Ovary (tissue), 10 donors: ENCODE results near the gene CMTM4. TPM values are rescaled to one million over a fixed set of nuclear protein-coding genes. Genes with fewer than 3 reads are reported as not detected.

ENCODE experiments used
- DNase-seq, 5 donors: peaks; one replicate each; pipeline ENCODE4 v3.0.0-alpha.2; 2019 to 2020
- H3K27ac ChIP-seq, 2 donors: fragments of 200-600 bp; one replicate each; pipeline versions ENCODE4 v1.5.1 to v1.8.0; 2019 to 2022
- H3K27me3 ChIP-seq: fragments of 200-600 bp; one replicate; pipeline ENCODE4 v1.8.0; 2022
- H3K36me3 ChIP-seq: fragments of 200-600 bp; sonication (generic); one replicate; pipeline ENCODE4 v1.5.1; 2019
- H3K4me1 ChIP-seq: one replicate; pipeline ENCODE4 v1.8.1; 2013; ENCODE audit warnings: mild to moderate bottlenecking, moderate library complexity; ENCODE audit not compliant: insufficient read depth
- H3K4me3 ChIP-seq: fragments of 200-600 bp; sonication (generic); one replicate; pipeline ENCODE4 v1.5.1; 2017
- H3K9me3 ChIP-seq, 2 donors: fragments of 200-600 bp in 1 of 2; sonication (generic) in 1 of 2; one replicate each; pipeline versions ENCODE4 v1.5.1 to v1.8.1; 2013 to 2019; ENCODE audit warnings: mild to moderate bottlenecking in 1 of 2, moderate library complexity in 1 of 2
- EP300 ChIP-seq: sonication (generic); formaldehyde crosslinking; IDR thresholded peaks from one replicate; pipeline ENCODE4 v1.6.1; 2017; ENCODE audit warnings: antibody characterized with exemption
- POLR2A ChIP-seq: fragments of 450-650 bp; IDR thresholded peaks from one replicate; pipeline ENCODE4 v1.6.1; 2017; ENCODE audit warnings: antibody characterized with exemption, mild to moderate bottlenecking, moderate library complexity
- WGBS, 3 donors: extraction: QIAGEN DNeasy Blood & Tissue Kit in 1 of 3; methylation state at CpG; one replicate each; pipeline versions ENCODE4 v1.1.5 to v1.1.7; 2013 to 2017; 5-methylcytosine and 5-hydroxymethylcytosine counted together
- intact Hi-C, 4 donors: fragments of 100-400 bp; cut with DNase I; formaldehyde crosslinking; loops; one replicate each; pipeline versions ENCODE4 v1.11.0 to v1.15.1; 2022 to 2023
- long read RNA-seq, 3 donors: library from polyadenylated mRNA in 2 of 3; unstranded in 2 of 3; transcript quantifications; one replicate each; pipeline ENCODE4 v2.0.0 and lab custom pipeline, GENCODE V29; 2021 to 2026
- polyA plus RNA-seq, 2 donors: library from polyadenylated mRNA; stranded (reverse); fragments of 200-250 nt in 1 of 2; fragments of 350-450 nt in 1 of 2; fragmentation: Illumina TruSeq in 1 of 2; extraction: RNeasy Lipid Tissue Mini Kit (QIAGEN cat#74804) in 1 of 2; gene quantifications; one replicate each; pipeline ENCODE4 v1.2.3, GENCODE V29; 2013 to 2014
- total RNA-seq, 7 donors: library from RNA; depleted of rRNA in 2 of 7; stranded (reverse); fragments of >200 nt in 2 of 7; fragmentation: NEBNext Ultra II Directional in 3 of 7; extraction: Animal tissue kit (Norgen Biotek cat#: 25700) in 3 of 7; gene quantifications; one replicate each; pipeline versions ENCODE4 v1.1.0 to v1.2.4, GENCODE V29; 2016 to 2023
- TF ChIP-seq, protein P1 (sequence below), 3 donors: fragments of 450-650 bp in 2 of 3; fragments of 200-600 bp in 1 of 3; IDR thresholded peaks; one replicate each; pipeline versions ENCODE4 v1.5.1 to v1.8.0; 2016 to 2022; ENCODE audit warnings: antibody characterized with exemption in 3 of 3, mild to moderate bottlenecking in 1 of 3
- donor health status: DM: no; HTN: no; CAD: no; lungs with moderate emphysema.
- donor health status: DM: no; HTN: no; CAD: no.
- donor health status: Bipolar disorder and iron deficiency.
- donor health status: DM: yes; HTN: yes; CAD: no.
- donor health status: DM: no; HTN: no; CAD: no.
- donor health status: DM: yes; HTN: yes; CAD: no.

Gene CMTM4
- total RNA-seq (10 to 100 TPM; 12.2 to 47.1 (median 15.1) TPM), polyA plus RNA-seq (1 to 10 TPM; 5.4 to 9.2 TPM)
- long read RNA-seq, donor 1, full-length matches to known transcripts = 4 of 5 reads
- long read RNA-seq, donor 1, partial matches to known transcripts = 0 of 5 reads
- long read RNA-seq, donor 1, other reads (novel, unspliced or antisense) = 1 of 5 reads
- long read RNA-seq, donor 2, full-length matches to known transcripts = 19 of 19 reads
- long read RNA-seq, donor 2, partial matches to known transcripts = 0 of 19 reads
- long read RNA-seq, donor 2, other reads (novel, unspliced or antisense) = 0 of 19 reads
- long read RNA-seq, donor 3, full-length matches to known transcripts = 19 of 21 reads
- long read RNA-seq, donor 3, partial matches to known transcripts = 0 of 21 reads
- long read RNA-seq, donor 3, other reads (novel, unspliced or antisense) = 2 of 21 reads

DNA sequence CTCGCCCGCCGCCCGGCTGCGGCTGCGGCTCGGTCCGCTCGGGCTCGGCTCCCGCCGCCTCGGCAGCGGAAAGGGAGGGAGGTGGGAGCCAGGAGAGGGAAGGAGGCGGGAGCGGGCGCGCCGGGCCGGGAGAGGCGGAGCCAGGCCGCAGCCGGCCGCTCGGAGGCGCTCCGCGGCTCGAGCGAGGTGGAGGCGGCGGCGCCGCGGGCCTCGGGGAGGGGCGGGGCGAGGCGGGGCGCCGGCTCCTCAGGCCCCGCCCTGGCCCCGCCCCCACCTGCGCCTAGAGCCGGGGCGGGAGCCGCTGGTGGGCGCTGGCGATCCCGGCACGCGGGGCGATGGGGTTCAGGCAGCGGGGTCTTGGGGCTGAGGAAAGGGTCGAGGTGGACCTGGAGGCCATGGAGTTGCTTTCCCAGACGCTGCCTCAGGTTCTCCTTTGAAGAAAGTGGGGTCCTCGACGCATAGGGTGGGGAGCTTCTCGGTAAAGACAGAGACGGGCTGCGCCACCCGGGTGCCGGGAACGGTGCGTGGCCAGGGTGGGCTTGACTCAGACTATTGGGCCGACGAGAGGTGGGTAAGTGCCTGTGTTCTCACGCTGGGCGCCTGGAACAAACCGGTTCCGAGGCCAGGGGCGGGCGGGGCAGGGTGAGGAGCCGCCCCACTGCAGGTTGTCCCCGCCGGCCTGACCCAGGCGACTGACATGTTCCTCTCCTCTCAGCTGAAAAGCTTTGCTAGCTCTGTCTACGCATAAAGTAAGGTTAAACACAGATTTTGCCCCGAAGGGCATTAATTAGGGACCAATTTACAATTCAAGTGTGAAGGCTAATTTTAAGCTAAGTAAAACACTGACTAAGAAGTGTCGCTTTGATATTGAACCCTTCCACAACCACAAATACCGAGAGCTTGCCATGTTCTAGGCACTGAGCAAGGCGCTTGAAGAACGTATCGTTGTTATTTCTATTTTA, at the start of gene CMTM4:
Gene CMTM4, minus strand, starts transcription at position 75 of the 962 bp plus-strand sequence. CDS start 218 bp downstream, outside the sequence.
- Histone ChIP-seq H3K36me3 (no peaks in the 10 kb centered on the region), H3K4me1 (peaks cover 8% of the 10 kb centered on the region), H3K27ac (peak within 1 kb of the TSS; percentile 60 to 67), H3K9me3 (no peaks in the 10 kb centered on the region), H3K27me3 (no peaks in the 10 kb centered on the region), H3K4me3 (peak within 1 kb of the TSS; percentile 59)
- intact Hi-C loops = no loop called here
- TF ChIP-seq POLR2A (no peak), EP300 (no peak)
- TF ChIP-seq, protein P1, sequence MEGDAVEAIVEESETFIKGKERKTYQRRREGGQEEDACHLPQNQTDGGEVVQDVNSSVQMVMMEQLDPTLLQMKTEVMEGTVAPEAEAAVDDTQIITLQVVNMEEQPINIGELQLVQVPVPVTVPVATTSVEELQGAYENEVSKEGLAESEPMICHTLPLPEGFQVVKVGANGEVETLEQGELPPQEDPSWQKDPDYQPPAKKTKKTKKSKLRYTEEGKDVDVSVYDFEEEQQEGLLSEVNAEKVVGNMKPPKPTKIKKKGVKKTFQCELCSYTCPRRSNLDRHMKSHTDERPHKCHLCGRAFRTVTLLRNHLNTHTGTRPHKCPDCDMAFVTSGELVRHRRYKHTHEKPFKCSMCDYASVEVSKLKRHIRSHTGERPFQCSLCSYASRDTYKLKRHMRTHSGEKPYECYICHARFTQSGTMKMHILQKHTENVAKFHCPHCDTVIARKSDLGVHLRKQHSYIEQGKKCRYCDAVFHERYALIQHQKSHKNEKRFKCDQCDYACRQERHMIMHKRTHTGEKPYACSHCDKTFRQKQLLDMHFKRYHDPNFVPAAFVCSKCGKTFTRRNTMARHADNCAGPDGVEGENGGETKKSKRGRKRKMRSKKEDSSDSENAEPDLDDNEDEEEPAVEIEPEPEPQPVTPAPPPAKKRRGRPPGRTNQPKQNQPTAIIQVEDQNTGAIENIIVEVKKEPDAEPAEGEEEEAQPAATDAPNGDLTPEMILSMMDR (IDR thresholded peaks at IDR 0.05) = peak in 2 of 3 donors; percentile 22 to 38
- 2 to 11% (median 5%) methylated on average over 31 to 84 of the region's 84 CpGs for WGBS, 3 donors
- peak; percentile 85 to 91 (median 89) for DNase-seq

DNA sequence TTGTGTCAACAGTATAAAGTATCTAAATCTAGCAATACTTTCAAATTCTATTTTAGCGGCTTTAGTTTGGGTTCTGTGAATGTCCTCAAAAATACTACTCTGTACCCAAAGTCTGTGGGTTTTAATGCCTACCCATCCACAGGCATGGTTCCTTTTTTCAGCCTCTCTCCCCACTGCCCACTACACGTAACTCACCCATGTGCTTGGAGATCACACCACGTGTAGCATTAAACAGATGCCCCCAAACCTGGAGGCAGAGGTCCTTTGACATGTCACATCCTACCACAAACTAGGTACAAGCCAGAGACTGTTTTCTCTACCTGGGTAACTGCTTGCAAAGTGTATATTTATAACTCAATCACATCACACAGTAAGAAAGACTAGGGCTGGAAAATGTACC, 49.5 kb upstream of the CMTM4 start:
- no peak for TF ChIP-seq POLR2A
- TF ChIP-seq, protein P1 (IDR thresholded peaks at IDR 0.05) = no peak
- TF ChIP-seq EP300 = no peak
- Histone ChIP-seq H3K9me3 (no peaks in the 10 kb centered on the region), H3K4me3 (no peak overlapping the region), H3K36me3 (no peaks in the 10 kb centered on the region), H3K27me3 (no peaks in the 10 kb centered on the region), H3K4me1 (peaks cover 9% of the 10 kb centered on the region), H3K27ac (no peak overlapping the region)
- 70 to 74% (median 72%) methylated on average over 3 of the region's 3 CpGs for WGBS, 3 donors
- no peak for DNase-seq
- intact Hi-C loops = no loop called here

DNA sequence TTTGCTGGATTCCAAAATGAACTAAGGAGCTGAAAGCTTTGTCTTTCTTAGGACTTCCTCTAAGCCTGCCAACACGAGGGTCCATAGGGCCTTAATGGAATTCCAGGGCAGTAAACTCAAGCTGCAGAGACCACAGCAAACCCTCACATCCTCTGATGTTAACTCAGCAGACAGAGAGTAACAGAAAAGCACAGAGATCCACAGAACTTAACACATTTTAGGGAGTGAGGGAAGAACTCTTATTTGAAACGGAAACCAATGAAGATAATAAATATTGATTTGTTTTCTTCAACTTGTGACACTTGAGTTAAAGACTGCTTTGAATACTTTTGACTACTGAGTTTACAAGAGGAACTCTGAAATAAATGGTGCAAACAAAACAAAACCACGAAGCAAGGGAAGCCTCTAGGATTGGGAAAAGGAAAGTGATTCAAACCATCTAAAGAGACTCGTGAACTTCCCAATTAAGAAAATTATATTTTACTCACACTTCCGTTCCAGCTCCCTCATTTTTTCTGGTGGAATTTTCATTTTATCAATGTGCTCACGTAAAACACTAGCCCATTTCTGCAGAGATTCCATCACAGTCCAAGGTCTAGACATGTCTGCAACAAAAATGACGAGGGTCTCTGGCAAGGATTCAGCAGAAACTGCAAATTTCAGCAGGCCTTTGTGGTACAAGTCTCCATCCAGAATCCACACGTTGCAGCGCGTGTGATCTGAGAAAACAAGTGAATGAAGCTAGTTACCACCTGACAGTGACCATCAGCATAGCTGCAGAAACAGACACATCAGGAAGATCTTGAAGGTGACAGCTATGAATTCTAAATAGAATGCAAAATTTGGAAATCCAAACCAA, 45.6 kb upstream of the CMTM4 start:
- Histone ChIP-seq H3K36me3 (no peaks in the 10 kb centered on the region), H3K4me1 (peaks cover 2% of the 10 kb centered on the region), H3K9me3 (no peaks in the 10 kb centered on the region), H3K27me3 (no peaks in the 10 kb centered on the region), H3K4me3 (peak overlapping the region; percentile 15), H3K27ac (peak overlapping the region in 1 of 2 donors; percentile 50)
- 28 to 38% (median 38%) methylated on average over 10 of the region's 10 CpGs for WGBS, 3 donors
- TF ChIP-seq POLR2A = no peak
- TF ChIP-seq, protein P1 (IDR thresholded peaks at IDR 0.05) = no peak
- TF ChIP-seq EP300 = no peak
- intact Hi-C loops = no loop called here
- no peak for DNase-seq
